GM10248 (cell line): ENCODE measurements around the gene ZP1.

Source experiments
- CTCF ChIA-PET: fragments of 300-600 bp; sonication (Branson Sonifier 250); formaldehyde crosslinking; extraction: SDS; loops from one replicate; lab custom pipeline; 2021; ENCODE audit warnings: antibody characterized with exemption; lab: Yijun Ruan, JAX
- POLR2A ChIA-PET: fragments of 350-650 bp; sonication (Branson Sonifier 250); formaldehyde crosslinking; extraction: SDS; loops from one replicate; lab custom pipeline; 2020; ENCODE audit warnings: antibody characterized with exemption; lab: Yijun Ruan, JAX
- DNase-seq: peaks from one replicate; pipeline ENCODE4 v3.0.0; 2012; ENCODE audit errors: extremely low spot score
- TF ChIP-seq, protein P1 (sequence below): IDR thresholded peaks from 2 replicates; pipeline ENCODE4 v1.5.1; 2012; ENCODE audit warnings: mild to moderate bottlenecking, low read depth; ENCODE audit errors: extremely low read depth, missing control alignments, control extremely low read depth

ZP1 gene

DNA sequence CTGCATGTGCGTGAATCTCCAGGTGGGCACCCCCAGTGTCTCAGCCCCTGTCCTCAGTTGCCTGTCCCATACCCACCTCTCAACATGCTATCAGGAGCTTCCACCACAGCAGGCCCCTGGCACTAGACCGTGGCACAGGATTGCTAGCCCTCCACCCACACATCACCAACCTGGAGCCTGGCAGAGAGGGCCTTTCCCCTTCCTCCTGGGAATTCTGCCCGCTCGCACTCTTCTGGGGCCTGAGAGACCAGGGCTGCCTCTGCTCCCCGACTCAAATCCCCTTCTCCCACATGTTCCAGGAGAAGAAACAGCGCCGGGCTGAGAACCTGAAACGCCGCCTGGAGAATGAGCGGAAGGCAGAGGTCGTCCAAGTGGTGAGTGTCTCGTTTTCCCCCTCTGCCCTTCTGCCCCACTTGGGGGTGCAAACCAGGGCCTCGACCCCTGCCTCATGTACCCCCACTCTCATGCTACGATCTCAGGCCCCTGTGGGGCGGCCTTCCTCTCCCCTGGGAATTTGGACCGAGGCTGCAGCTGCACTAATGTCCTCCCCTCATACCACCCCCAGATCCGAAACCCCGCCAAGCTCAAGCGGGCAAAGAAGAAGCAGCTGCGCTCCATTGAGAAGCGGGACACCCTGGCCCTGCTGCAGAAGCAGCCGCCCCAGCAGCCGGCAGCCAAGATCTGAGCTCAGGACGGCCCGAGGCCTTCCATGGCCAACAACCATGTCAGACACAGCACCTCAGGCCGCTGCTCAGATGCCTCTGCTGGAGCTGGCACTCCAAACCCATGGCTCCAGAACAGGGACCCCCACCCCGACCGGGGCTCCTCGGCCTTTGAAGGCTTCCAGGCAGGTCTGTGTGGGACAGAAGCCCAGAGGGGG lies 17.5 kb upstream of the ZP1 start:
- ChIA-PET CTCF (interaction anchor here (1.2 to 3.2 kb wide), 3 partner anchors 11 to 38 kb away, joined by 4 to 15 read pairs (median 6); no protein-coding TSS in a partner anchor), POLR2A (no interaction called here)
- no peak for DNase-seq
- TF ChIP-seq, protein P1, sequence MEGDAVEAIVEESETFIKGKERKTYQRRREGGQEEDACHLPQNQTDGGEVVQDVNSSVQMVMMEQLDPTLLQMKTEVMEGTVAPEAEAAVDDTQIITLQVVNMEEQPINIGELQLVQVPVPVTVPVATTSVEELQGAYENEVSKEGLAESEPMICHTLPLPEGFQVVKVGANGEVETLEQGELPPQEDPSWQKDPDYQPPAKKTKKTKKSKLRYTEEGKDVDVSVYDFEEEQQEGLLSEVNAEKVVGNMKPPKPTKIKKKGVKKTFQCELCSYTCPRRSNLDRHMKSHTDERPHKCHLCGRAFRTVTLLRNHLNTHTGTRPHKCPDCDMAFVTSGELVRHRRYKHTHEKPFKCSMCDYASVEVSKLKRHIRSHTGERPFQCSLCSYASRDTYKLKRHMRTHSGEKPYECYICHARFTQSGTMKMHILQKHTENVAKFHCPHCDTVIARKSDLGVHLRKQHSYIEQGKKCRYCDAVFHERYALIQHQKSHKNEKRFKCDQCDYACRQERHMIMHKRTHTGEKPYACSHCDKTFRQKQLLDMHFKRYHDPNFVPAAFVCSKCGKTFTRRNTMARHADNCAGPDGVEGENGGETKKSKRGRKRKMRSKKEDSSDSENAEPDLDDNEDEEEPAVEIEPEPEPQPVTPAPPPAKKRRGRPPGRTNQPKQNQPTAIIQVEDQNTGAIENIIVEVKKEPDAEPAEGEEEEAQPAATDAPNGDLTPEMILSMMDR = no peak

- DNase-seq = no peak
- CTCF ChIA-PET = interaction anchor here (0.9 to 3.2 kb wide), 4 partner anchors 9 to 48 kb away, joined by 3 to 15 read pairs (median 4); no protein-coding TSS in a partner anchor
- TF ChIP-seq, protein P1 = no peak
- POLR2A ChIA-PET = no interaction called here
These were observed 15.8 kb upstream of the ZP1 start for GRCh38 chr11:60851327-60852104.

GRCh38 chr11:60852117-60852981 lies 15.0 kb upstream of the ZP1 start:
- no peak for DNase-seq
- CTCF ChIA-PET = no interaction called here
- TF ChIP-seq, protein P1 = no peak
- POLR2A ChIA-PET = no interaction called here

- CTCF ChIA-PET = interaction anchor here (0.9 kb wide), 1 partner anchor 22 kb away, joined by 3 read pairs; no protein-coding TSS in a partner anchor
- no peak for DNase-seq
- POLR2A ChIA-PET = no interaction called here
- TF ChIP-seq, protein P1 = no peak
These were observed 14.1 kb upstream of the ZP1 start for GRCh38 chr11:60852982-60853950.

DNA sequence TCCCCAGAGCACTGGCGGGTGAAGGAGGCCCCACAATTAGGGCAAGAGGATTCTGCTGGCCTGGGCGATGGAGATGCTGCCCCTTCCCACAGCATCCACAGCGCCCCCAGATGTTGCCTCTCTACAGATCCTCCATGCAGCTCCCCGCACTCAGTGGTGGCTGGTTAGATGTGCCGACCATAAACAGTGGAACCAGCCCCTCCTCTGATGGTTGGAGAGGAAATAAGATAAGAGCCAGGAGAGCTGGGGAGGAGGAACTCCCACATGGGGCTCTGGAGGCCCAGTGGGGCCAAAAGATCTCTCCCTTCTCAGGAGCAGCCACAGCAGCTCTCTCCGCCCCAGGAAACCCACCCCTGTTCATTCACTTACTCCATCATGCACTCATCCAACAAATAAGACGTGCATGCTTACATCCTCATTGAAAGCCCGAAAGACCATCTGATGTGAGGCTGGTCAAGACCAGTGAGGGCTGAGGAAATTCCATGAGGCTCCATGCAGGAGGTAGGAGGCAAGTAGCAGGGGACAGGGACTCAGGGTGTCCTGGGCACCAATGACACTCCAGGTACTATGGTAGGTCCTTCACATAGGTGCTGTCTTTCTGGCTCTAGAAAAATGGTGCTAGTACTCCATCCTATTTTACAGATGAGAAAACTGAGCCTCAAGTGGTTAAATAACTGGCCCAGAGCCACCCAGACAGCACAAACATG lies 13.0 kb upstream of the ZP1 start:
- TF ChIP-seq, protein P1 = no peak
- CTCF ChIA-PET = interaction anchor here (0.9 to 2.4 kb wide), 2 partner anchors 23 kb away, joined by 3 to 21 read pairs; no protein-coding TSS in a partner anchor
- DNase-seq = no peak
- POLR2A ChIA-PET = no interaction called here
